T-helper 1 cell treated with Interleukin-12 subunit alpha and Interleukin-12 subunit beta and Interleukin-4 antibody, amounts not matched to agents 30 ng/mL and 1 ng/mL, for 36 hours (primary cell): Measurements from ENCODE around the gene CUZD1. TPM values are rescaled to one million over a fixed set of nuclear protein-coding genes. Genes with fewer than 3 reads are reported as not detected.
"Not testable (repeated sequence)": the region's sequence is repeated elsewhere in the genome, so short reads cannot be mapped to it uniquely, and the experiment has no call there.

Experiments used
- intact Hi-C: fragments of 100-400 bp; cut with micrococcal nuclease; formaldehyde crosslinking; loops from one replicate; pipeline ENCODE4 v1.15.1; 2024
- total RNA-seq: library from RNA; stranded (reverse); gene quantifications from 2 replicates; pipeline ENCODE4 v1.2.3, GENCODE V29; 2022

CUZD1 gene
- total RNA-seq: 3.0 and 3.4 TPM in 2 replicates

GRCh38 chr10:122845783-122846332 is at the start of gene CUZD1:
Gene CUZD1, minus strand, starts transcription at chr10:122845857. Its CDS starts 14 bp downstream, at chr10:122845843.
- intact Hi-C loops: no loop called here

GRCh38 chr10:122894261-122894944 is 48.7 kb upstream of the CUZD1 start:
- intact Hi-C loops: no loop called here

- intact Hi-C loops: no loop called here
Measured at GRCh38 chr10:122884166-122884565, 38.5 kb upstream of the CUZD1 start.

- intact Hi-C loops: no loop called here
Measured at GRCh38 chr10:122882766-122883165, 37.1 kb upstream of the CUZD1 start.

GRCh38 chr10:122879339-122880273 is 33.9 kb upstream of the CUZD1 start, which contains the start of gene FAM24B:
Gene FAM24B, minus strand, starts transcription at chr10:122879581. Its CDS starts 29,066 bp downstream, at chr10:122850515.
- intact Hi-C loops: loop anchor here (1.0 to 2.0 kb wide), 8 partner anchors 27 to 1539 kb away; partner anchors contain the start of genes BUB3, C10orf88, IKZF5 and OAT

GRCh38 chr10:122878799-122879338 is 33.2 kb upstream of the CUZD1 start:
- intact Hi-C loops: loop anchor here (1.0 to 2.0 kb wide), 8 partner anchors 26 to 1539 kb away; partner anchors contain the start of genes BUB3, C10orf88, IKZF5 and OAT

GRCh38 chr10:122877264-122877663 is 31.6 kb upstream of the CUZD1 start:
- intact Hi-C loops: no loop called here

- intact Hi-C loops: no loop called here
Measured at GRCh38 chr10:122876467-122876855, 30.8 kb upstream of the CUZD1 start.

- intact Hi-C loops: no loop called here
Measured at GRCh38 chr10:122875843-122876466, 30.3 kb upstream of the CUZD1 start.

- intact Hi-C loops: not testable (repeated sequence)
Measured at GRCh38 chr10:122871947-122872346, 26.3 kb upstream of the CUZD1 start.

GRCh38 chr10:122868768-122869167 is 23.1 kb upstream of the CUZD1 start:
- intact Hi-C loops: not testable (repeated sequence)

- intact Hi-C loops: not testable (repeated sequence)
Measured at GRCh38 chr10:122866757-122867482, 21.3 kb upstream of the CUZD1 start.

GRCh38 chr10:122864901-122865300 is 19.2 kb upstream of the CUZD1 start:
- intact Hi-C loops: no loop called here

GRCh38 chr10:122864194-122864592 is 18.5 kb upstream of the CUZD1 start:
- intact Hi-C loops: no loop called here

- intact Hi-C loops: no loop called here
Measured at GRCh38 chr10:122863216-122864193, 17.8 kb upstream of the CUZD1 start.

- intact Hi-C loops: no loop called here
Measured at GRCh38 chr10:122861711-122862161, 16.1 kb upstream of the CUZD1 start.

GRCh38 chr10:122859527-122859926 is 13.9 kb upstream of the CUZD1 start:
- intact Hi-C loops: no loop called here

- intact Hi-C loops: not testable (repeated sequence)
Measured at GRCh38 chr10:122858042-122858441, 12.4 kb upstream of the CUZD1 start.

GRCh38 chr10:122856902-122857301 is 11.2 kb upstream of the CUZD1 start:
- intact Hi-C loops: no loop called here
